GM18511 (cell line): Measurements from ENCODE around the gene FAM32A.
A peak's percentile ranks its signal among the peaks of the same experiment; 100 is the strongest.
"Not testable (repeated sequence)": the region's sequence is repeated elsewhere in the genome, so short reads cannot be mapped to it uniquely, and the experiment has no call there.

Source experiments
- ATAC-seq: cut with Tn5 transposase; IDR thresholded peaks from one replicate; pipeline ENCODE4 v1.9.1; 2021; ENCODE audit warnings: mild to moderate bottlenecking, moderate library complexity; ENCODE audit not compliant: unreplicated experiment

The FAM32A gene

DNA sequence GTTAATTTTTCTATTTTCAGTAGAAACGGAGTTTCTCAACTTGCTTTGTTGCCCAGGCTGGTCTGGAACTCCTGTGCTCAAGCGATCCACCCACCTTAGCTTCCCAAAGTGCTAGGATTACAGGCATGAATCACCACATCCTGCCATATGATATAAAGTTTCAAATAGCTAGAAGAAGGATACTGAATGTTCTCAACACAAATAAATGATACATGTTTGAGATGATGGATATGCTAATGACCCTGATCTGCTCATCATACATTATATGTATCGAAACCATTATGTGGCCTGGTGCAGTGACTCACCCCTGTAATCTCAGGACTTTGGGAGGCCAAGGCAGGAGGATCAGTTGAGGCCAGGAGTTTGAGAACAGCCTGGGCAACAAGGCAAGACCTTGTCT lies 23.4 kb upstream of the FAM32A start:
- ATAC-seq: no peak

DNA sequence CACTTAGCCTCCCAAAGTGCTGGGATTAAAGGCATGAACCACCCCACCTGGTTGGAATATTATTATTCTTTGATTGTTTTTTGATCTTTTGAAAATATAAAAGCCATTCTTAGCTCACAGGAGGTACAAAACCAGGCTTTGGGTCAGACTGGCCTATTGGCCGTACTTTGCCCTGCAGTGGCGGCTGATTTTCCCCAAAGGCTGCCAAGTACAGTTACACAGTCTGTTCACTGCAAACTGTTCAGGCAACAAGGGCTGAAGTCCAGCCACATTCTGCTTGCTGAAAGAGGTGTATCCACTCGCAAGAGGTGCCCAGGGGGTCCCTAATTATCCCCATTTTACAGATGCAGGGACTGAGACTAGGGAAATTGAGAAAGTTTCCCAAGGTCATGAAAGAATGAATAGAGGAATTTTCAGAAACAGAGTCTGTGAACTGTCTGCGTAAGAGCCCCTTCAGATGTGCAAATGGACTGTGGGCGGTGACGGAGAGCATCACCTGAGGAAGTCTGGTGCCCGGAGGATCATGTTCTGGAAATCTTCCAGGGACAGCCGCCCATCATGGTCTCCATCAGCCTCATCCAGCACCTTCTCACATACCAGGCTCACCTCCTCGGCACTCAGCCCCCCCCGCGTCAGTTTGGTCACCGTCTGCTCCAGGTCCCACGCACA lies 20.9 kb upstream of the FAM32A start:
- ATAC-seq: no peak

DNA sequence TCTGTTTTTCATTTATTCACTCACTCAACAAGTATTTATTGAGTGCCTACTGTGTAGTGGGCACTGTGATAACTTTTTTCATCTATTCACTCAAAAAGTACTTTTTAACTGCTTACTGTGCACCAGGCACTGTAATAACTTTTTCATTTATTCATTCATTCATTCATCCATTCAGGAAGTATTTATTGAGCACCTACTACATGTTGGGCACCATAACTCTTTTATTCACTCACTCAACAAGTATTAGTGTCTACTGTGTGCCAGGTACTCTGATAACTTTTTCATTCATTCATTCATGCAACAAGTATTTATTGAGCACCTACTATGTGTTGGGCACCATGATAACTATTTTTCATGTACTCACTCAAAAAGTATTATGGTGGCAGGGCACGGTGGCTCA lies 18.8 kb upstream of the FAM32A start:
- no peak for ATAC-seq

DNA sequence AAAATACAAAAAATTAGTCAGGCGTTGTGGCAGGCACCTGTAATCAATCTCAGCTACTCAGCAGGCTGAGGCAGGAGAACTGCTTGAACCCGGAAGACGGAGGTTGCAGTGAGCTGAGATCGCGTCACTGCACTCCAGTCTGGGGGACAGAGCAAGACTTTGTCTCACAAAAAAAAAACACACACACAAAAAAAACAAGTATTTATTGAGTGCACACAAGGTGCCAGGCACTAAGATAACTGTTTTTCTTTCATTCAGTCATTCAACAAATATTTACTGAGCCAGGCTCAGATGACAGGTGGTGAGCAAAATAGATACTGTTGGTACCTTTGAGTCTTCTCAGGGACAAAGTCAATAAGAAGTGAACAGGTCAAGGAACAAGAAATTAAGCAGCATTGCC lies 18.2 kb upstream of the FAM32A start:
- no peak for ATAC-seq

DNA sequence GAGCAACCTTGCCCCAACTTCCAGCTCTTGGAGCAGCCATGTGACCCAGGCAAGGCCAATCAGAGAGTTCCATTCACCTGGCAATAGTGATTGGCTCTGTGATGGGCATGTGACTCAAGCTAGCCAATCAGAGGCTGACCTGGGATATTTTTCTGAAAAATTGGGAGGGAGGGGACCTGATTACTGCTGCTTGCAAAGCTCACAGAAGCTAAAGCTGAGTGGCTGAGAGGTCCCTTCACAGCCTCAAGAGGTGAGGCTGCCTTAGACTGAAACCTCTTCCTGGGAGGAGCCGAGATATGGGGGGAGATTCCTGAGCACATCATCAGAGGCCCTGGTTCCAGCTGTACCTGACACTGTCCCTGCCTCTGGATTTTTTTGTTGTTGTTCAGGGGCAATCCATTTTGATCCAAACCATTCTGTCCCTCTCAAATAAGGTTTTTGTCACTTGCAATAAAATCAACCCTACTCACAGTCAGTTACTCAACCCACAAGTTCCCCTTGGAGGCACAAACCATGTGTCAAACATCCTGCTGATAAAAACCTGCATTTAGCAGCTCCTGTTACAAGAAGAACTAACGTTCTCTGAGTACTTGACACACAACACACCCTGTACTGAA lies 16.6 kb upstream of the FAM32A start:
- no peak for ATAC-seq

DNA sequence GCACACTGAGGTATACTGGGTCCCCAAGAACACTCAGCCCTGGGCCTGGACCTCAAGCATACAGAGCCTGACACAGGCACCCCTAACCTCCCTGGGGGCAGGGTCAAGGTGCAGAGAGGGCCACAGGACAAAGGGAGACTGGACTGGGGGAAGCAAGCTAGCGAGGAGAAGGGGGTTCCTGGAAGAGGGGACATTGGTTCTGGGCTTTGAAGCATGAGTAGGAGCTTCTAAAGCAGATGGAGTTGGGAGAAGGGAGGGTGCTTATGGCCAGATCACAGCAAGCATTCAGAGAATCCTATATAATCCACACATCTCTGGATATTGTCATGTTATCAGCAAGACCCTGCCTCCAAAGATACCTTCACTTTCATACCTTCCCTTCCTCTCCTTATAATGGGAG lies 15.1 kb upstream of the FAM32A start:
- ATAC-seq: no peak

DNA sequence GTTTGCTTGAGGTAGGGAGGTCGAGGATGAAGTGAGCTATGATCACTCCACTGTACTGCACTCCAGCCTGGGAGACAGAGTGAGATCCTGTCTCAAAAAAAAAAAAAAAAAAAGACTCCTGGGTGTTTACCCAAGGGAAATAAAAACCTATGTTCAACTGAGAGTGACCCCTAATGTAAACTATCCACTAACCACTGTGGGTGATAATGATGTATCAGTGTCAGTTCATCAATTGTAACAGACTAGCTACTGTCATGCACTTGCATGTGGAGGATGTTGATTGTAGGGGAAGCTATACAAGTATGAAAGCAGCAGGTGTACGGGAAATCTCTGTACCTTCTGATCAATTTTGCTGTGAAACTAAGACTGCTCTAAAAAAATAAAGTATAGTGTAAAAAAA lies 9.3 kb upstream of the FAM32A start:
- no peak for ATAC-seq

DNA sequence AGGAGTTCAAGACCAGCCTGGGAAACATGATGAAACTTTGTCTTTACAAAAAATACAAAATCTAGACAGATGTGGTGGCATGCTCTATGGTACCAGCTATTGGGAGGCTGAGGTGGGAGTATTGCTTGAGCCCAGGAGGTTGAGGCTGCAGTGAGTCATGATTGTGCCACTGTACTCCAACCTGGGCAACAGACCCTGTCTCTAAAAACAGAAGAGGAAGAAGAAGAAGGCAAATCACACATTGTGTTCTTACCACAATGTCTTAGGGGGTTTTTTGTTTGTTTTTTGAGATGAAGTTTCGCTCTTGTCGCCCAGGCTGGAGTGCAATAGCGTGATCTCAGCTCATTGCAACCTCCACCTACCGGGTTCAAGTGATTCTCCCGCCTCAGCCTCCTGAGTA lies 6.3 kb upstream of the FAM32A start:
- not testable (repeated sequence) for ATAC-seq

DNA sequence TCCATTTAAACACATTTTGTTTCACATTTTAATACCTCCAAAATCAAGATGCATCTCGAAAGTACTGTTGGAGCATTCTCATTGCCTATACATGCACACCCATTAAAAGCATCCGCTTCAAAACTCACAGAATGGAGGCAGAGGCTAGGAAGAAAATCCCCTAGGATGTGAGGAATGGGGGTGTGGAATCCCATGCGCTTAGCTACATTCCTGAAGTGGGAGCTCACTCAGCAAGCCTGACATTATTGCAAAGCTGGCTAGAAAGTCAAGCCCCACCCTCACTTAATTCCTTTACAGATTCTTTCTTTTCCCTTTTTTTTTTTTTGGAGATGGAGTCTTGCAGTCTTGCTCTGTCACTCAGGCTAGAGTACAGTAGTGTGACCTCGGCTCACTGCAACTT lies 4.6 kb upstream of the FAM32A start:
- ATAC-seq: no peak

DNA sequence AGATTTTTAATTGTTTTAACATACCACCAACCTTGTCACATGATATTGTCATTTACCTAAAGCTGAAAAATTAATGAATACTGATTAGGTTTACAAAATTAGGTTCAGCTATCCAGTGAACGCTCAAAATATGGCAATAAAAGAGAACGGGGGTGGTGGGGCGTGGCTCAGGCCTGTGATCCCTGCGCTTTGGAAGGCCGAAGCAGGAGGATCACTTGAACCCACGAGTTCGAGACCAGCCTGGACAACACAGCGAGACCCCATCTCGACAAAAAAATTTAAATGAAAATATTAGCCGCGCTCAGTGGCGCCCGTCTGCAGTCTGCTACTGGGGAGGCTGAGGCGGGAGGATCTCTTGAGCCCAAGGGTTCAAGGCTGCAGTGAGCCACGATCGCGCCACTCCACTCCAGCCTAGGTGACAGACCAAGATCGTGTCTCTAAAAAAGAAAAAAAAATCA lies 516 bp upstream of the FAM32A start:
- ATAC-seq: no peak

DNA sequence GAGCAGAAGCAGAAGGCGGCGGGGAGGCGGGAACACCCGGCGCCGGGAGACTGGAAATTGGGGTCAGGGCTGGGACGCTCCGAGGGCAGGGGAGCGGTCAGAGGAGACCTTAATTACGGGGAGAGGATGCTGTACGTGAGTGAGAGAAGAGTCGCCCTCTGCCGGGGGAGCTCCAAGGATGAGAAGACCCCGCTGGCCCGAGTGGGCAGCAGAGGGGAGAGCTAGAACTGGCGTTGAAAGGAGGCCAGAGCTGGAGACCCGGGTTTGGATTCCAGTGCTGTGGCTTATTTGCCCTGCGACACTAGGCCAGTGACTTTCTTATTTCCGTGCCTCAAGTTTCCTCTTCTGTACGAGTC lies 536 bp downstream of the FAM32A start:
- peak; percentile 19 for ATAC-seq

DNA sequence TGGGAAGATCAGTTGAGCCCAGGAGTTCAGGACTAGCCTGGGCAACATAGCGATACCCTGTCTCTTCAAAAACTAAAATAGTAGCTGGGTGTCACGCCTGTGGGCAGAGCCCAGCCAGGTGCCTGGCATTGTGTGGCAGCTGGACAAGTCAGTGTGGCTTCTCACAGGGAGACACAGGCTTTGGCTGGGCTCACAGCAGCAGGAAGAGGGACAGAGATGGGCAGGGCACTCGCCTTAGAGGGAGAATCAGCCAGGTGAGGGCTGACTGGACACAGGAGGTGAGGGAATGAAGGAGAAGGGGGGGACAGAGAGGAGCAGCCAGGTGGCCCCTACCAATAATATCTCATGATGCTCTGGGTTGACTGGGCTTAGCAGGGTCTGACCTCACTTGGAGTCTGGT lies 3.3 kb downstream of the FAM32A start:
- no peak for ATAC-seq

DNA sequence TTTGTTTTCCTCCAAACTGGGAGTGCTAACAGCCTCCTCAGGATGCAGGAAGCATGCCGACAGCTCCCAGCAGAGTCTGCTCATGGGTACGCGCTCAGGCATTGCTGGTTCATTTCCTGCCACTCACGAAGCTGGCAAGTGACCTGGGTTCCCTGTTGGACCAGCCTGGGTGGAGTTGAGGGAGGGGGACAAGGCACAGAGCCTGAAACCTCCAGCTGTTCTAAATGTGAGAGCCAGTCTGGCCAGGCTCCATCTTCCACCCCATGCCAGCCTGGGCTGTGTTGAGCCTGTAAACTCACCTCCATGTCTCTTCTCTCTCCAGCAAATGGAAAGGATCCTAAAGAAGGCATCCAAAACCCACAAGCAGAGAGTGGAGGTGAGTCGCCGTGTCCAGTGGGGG lies 5.0 kb downstream of the FAM32A start:
- ATAC-seq: no peak

DNA sequence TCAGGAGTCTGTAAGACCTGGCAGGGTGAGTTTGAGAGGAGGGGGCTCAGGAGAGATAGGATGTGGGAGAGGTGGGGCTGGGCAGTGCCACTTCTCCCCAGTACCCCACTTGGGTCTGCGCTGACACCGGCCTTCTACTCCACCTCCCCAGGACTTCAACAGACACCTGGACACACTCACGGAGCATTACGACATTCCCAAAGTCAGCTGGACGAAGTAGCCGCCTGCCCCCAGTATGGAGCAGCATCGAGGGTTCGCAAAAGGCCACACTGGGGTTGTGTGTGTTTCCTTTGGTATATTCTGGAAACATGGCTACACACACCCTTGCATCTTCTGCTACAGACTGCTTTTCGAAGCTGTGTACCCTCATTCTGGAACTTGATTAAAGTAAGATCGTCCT lies 5.5 kb downstream of the FAM32A start:
- ATAC-seq: no peak

DNA sequence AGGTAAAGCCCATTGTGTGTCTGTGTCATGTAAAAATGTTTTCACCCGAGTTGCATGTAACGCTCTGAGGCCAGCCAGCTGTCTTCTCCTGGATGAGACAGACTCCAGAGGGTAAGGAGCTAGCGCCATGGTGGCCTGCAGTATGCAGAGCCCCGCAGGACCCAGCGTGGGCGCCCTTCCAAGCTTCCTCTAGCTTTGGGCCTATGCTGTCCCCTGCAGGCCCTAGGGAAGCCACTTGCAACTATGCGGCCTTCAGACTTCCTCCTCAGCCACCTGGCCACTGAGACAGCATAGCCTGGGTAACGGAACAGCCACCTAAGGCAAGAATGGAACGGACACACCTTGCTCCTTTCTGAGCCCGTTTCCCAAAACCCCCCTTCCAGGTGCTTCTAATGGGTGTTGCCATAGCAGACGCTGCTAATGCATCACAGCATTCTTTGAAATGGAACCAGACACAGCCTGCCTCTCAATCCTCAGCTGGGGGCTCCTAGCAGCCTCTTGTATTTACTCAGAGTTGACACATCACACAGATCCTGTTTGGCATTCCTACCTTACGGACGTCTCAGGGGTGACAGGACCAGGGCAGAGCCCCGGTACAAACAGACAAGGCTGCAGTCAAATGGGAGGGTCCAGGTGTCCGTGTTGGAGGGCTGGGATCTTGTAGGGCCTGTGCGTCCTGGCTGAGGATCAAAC lies 6.2 kb downstream of the FAM32A start:
- no peak for ATAC-seq

DNA sequence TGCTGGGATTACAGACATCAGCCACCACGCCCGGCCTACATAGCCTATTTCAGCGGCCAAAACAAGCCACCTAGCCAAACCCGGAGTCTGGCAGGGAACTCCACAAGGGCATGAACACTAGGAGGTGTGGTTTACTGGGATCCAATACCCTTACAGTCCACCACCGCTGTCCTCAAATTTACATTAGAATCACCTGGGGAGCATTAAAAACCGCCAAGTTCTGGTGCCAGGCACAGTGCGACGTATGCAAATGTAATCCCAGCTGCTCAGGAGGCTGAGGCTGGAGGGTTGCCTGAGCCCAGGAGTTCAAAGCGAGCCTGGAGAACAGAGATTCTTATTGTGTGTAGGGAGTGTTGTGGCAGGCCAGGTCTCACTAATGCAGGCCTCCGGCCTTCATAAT lies 8.3 kb downstream of the FAM32A start:
- ATAC-seq: no peak

DNA sequence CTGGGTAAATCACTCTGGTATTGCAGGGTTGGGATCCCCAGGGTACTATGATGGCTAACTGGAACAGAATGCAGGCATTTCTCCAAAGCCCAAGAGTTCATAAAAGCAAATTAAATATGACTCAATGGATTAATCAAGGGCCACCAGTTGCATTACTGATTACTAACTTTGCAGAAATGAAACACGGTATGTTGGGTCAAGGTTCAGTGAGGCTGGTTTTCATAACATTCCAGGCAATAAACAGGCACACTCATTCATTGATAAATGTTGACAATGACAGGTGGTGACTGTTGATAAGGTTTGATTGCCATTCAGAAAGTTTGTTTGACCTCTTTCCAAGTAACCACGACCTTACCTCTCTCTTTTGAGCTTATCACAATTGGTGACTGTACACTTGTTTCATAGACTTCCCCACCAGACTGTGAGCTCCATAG lies 12.0 kb downstream of the FAM32A start:
- ATAC-seq: no peak

DNA sequence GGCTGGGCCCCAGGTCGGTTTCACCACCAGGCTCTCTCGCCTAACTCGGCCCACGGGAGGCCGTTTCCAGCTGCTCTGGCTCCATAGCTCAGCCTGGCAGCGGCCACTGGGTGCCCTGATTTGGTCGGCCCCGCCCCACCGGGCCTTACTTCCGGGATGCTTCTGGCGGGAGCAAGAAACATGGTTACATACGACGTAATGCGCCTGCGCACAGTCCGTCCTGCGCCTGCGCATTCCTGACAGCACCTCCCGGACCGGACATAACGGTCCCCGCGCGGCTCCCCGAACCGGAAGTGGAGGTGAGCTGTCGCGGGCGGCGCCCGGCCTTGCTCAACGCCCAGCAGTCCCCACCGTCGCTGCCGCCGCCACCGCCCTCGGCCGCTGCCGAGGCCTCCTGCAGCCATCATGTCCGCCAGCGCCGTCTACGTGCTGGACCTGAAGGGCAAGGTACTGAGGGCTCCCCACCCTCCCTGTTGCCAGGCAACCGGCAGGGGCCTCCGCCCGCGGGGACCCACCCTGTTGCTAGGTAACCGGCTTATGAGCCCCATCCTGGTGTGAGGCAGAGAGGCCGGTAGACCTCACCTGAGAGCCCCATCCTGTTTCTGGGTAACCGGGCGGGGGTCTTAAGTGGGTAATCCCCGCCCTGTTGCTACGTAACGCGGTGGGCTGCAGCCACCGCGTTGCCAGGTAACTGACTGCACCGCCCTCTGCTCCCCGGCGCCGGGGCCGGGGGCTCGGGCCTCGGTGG lies 12.6 kb downstream of the FAM32A start, which contains the start of gene AP1M1:
Gene AP1M1 (plus strand): TSS at position 290 of the 748 bp plus-strand sequence. CDS start 116 bp downstream, at position 406.
- peak; percentile 89 for ATAC-seq

DNA sequence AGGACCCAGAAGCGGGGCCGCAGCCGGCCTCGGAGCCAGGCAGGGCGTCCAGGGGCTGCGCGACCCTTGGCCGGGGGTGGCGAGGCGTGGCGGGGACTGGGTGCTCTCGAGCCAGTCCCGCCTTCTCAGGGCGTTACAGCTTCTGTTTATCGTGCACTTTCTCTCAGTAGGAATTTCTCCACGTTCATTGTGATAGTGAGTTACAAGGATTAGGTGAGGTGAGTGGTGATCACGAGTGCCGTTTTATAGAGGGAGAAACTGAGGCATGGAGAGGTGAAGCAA lies 13.1 kb downstream of the FAM32A start:
- peak; percentile 26 for ATAC-seq

DNA sequence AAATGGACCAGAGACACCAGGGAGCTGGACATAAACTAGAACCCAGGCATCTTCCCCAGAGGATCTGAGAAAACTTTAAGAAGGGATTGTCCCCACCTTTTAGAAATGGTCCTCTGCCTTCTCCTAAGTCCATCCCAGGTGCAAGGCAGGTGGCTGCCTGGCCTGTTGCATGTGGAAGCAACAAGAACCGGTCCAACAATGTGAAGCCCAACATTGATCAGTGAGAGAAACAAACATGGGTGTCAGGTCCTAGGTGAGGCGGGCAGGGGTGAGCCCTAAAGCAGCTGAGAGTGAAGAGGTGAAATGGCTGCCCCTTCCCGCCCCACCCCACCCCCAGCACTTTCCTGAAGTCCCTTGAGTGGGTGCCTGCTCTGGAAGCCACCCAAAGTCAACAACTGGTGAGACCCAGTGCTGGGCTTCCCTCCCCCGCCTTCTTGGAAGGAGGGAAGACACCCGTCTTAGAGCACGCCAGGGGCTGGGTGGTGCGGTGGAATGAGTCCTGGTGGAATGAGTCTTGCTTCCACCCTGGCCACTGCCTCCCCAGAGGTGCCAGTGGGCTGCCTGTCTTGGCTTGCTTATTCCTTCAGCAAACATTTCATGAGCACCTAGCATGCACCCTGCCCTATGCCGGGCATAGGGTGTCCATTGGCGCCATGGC lies 14.2 kb downstream of the FAM32A start:
- ATAC-seq: no peak
